OCI-LY1 (cell line): ENCODE results near the gene DUSP5.

Experiments
- H2AFZ ChIP-seq: fragments of 200-600 bp; sonication (generic), shearing (Covaris generic); 2 replicates; pipeline ENCODE4 v1.6.0; 2014; ENCODE audit warnings: antibody characterized with exemption, mild to moderate bottlenecking, low read length
- H3F3A ChIP-seq: fragments of 200-600 bp; sonication (generic), shearing (Covaris generic); 2 replicates; pipeline ENCODE4 v1.6.0; 2014; ENCODE audit warnings: mild to moderate bottlenecking, antibody characterized with exemption, low read length, moderate library complexity; ENCODE audit not compliant: insufficient read depth
- H3K27ac ChIP-seq: fragments of 200-600 bp; sonication (generic); 2 replicates; pipeline ENCODE4 v1.5.1; 2014; ENCODE audit warnings: low read length, mixed run types, mild to moderate bottlenecking, low read depth; ENCODE audit not compliant: poor library complexity, severe bottlenecking
- H3K27me3 ChIP-seq: fragments of 200-600 bp; sonication (generic); 2 replicates; pipeline ENCODE4 v1.6.0; 2014; ENCODE audit warnings: antibody characterized with exemption, mild to moderate bottlenecking, low read length, moderate library complexity; ENCODE audit not compliant: insufficient read depth
- H3K36me3 ChIP-seq: fragments of 200-600 bp; sonication (generic); 2 replicates; pipeline ENCODE4 v1.6.1; 2014; ENCODE audit warnings: mild to moderate bottlenecking, antibody characterized with exemption, low read length, moderate library complexity, mixed read lengths; ENCODE audit not compliant: insufficient read depth
- H3K4me1 ChIP-seq: fragments of 200-600 bp; sonication (generic); 2 replicates; pipeline ENCODE4 v1.5.1; 2014; ENCODE audit warnings: mild to moderate bottlenecking, low read length, moderate library complexity; ENCODE audit not compliant: insufficient read depth, severe bottlenecking
- H3K4me2 ChIP-seq: fragments of 200-600 bp; sonication (generic), shearing (Covaris generic); 2 replicates; pipeline ENCODE4 v1.6.1; 2014; ENCODE audit warnings: low read length
- H3K4me3 ChIP-seq: fragments of 200-600 bp; sonication (generic); 2 replicates; pipeline ENCODE4 v1.5.1; 2014; ENCODE audit warnings: low read length, low read depth, mild to moderate bottlenecking, mixed read lengths; ENCODE audit not compliant: poor library complexity, severe bottlenecking
- H3K79me2 ChIP-seq: fragments of 200-600 bp; shearing (Covaris generic); 2 replicates; pipeline ENCODE4 v1.6.1; 2016; ENCODE audit warnings: mixed run types, low read length, mixed read lengths; ENCODE audit not compliant: insufficient read depth
- H3K9ac ChIP-seq: fragments of 200-600 bp; sonication (generic), shearing (Covaris generic); 2 replicates; pipeline ENCODE4 v1.6.1; 2014; ENCODE audit warnings: mild to moderate bottlenecking, low read length, mixed read lengths
- H3K9me2 ChIP-seq: fragments of 200-600 bp; sonication (generic), shearing (Covaris generic); 2 replicates; pipeline ENCODE4 v1.6.1; 2014; ENCODE audit warnings: low read depth, mild to moderate bottlenecking, low read length, mixed read lengths
- H3K9me3 ChIP-seq: fragments of 200-600 bp; shearing (Covaris generic); 2 replicates; pipeline ENCODE4 v1.6.1; 2014; ENCODE audit warnings: low read length, mixed read lengths
- H4K20me1 ChIP-seq: fragments of 200-600 bp; sonication (generic), shearing (Covaris generic); 2 replicates; pipeline ENCODE4 v1.6.0; 2016; ENCODE audit warnings: mild to moderate bottlenecking, low read length; ENCODE audit not compliant: insufficient read depth
- CTCF ChIP-seq: fragments of 200-600 bp; sonication (generic), shearing (Covaris generic); IDR thresholded peaks from 2 replicates; pipeline ENCODE4 v1.5.1; 2017; ENCODE audit warnings: mild to moderate bottlenecking, antibody characterized with exemption, low read length, moderate library complexity, mixed read lengths
- EZH2 ChIP-seq: fragments of 200-600 bp; sonication (generic), shearing (Covaris generic); IDR thresholded peaks from 2 replicates; pipeline ENCODE4 v1.8.0; 2017; ENCODE audit warnings: borderline replicate concordance, mixed run types, mild to moderate bottlenecking, antibody characterized with exemption, low read length, moderate library complexity, mixed read lengths

The DUSP5 gene

GRCh38 chr10:110475722-110476515, 21.8 kb upstream of the DUSP5 start:
- H3K27ac ChIP-seq, result no peak overlapping the region
- no peak for TF ChIP-seq EZH2
- no peak for TF ChIP-seq CTCF
- H3K79me2 ChIP-seq, result no peaks in the 10 kb centered on the region
- H3K4me2 ChIP-seq, result no peak overlapping the region
- no peaks in the 10 kb centered on the region for H3K4me1 ChIP-seq
- no peak overlapping the region for H3K4me3 ChIP-seq
- H3F3A ChIP-seq, result no peaks in the 10 kb centered on the region
- no peaks in the 10 kb centered on the region for H3K27me3 ChIP-seq
- H2AFZ ChIP-seq, result no peak overlapping the region
- no peaks in the 10 kb centered on the region for H4K20me1 ChIP-seq
- H3K9me3 ChIP-seq, result no peaks in the 10 kb centered on the region
- H3K9me2 ChIP-seq, result no peaks in the 10 kb centered on the region
- H3K36me3 ChIP-seq, result no peaks in the 10 kb centered on the region
- no peak overlapping the region for H3K9ac ChIP-seq

- no peaks in the 10 kb centered on the region for H3K36me3 ChIP-seq
- H4K20me1 ChIP-seq, result no peaks in the 10 kb centered on the region
- H3K4me1 ChIP-seq, result no peaks in the 10 kb centered on the region
- no peak for TF ChIP-seq EZH2
- TF ChIP-seq CTCF, result no peak
- no peaks in the 10 kb centered on the region for H3K9me2 ChIP-seq
- H3K4me2 ChIP-seq, result no peak overlapping the region
- H3K27me3 ChIP-seq, result no peaks in the 10 kb centered on the region; the same call in 1 of the 2 replicates
- H3K79me2 ChIP-seq, result no peaks in the 10 kb centered on the region
- no peaks in the 10 kb centered on the region for H3F3A ChIP-seq
- no peaks in the 10 kb centered on the region for H3K9me3 ChIP-seq
- H3K9ac ChIP-seq, result no peak overlapping the region
- H2AFZ ChIP-seq, result no peak overlapping the region
- H3K4me3 ChIP-seq, result no peak overlapping the region
- no peak overlapping the region for H3K27ac ChIP-seq
Measured at GRCh38 chr10:110479710-110480109, 18.0 kb upstream of the DUSP5 start.

- Histone ChIP-seq H3K36me3 (no peaks in the 10 kb centered on the region), H3K9me2 (no peaks in the 10 kb centered on the region), H3K4me2 (no peak overlapping the region), H3K4me1 (no peaks in the 10 kb centered on the region), H3K27ac (no peak overlapping the region), H3K79me2 (no peaks in the 10 kb centered on the region), H3K27me3 (no peaks in the 10 kb centered on the region; the same call in 1 of the 2 replicates), H3F3A (no peaks in the 10 kb centered on the region), H3K4me3 (no peak overlapping the region), H4K20me1 (no peaks in the 10 kb centered on the region), H2AFZ (no peak overlapping the region), H3K9me3 (no peaks in the 10 kb centered on the region), H3K9ac (no peak overlapping the region)
- no peak for TF ChIP-seq CTCF
- no peak for TF ChIP-seq EZH2
Measured at GRCh38 chr10:110480387-110480786, 17.3 kb upstream of the DUSP5 start.
